HL-60 (cell line): ENCODE results near the gene YY1.

Source experiments
- POLR2AphosphoS5 ChIP-seq: IDR thresholded peaks from 2 replicates; pipeline ENCODE4 v1.6.1; 2012; ENCODE audit warnings: low read depth
- SPI1 ChIP-seq: IDR thresholded peaks from 2 replicates; pipeline ENCODE4 v1.6.1; 2012; ENCODE audit warnings: low read depth, mild to moderate bottlenecking, borderline replicate concordance
- TF ChIP-seq, protein P1 (sequence below): IDR thresholded peaks from one replicate; pipeline ENCODE4 v1.5.1; 2011; ENCODE audit warnings: low read length, control low read depth, inconsistent platforms; ENCODE audit not compliant: insufficient read depth

- no peak for TF ChIP-seq POLR2AphosphoS5
- TF ChIP-seq, protein P1, sequence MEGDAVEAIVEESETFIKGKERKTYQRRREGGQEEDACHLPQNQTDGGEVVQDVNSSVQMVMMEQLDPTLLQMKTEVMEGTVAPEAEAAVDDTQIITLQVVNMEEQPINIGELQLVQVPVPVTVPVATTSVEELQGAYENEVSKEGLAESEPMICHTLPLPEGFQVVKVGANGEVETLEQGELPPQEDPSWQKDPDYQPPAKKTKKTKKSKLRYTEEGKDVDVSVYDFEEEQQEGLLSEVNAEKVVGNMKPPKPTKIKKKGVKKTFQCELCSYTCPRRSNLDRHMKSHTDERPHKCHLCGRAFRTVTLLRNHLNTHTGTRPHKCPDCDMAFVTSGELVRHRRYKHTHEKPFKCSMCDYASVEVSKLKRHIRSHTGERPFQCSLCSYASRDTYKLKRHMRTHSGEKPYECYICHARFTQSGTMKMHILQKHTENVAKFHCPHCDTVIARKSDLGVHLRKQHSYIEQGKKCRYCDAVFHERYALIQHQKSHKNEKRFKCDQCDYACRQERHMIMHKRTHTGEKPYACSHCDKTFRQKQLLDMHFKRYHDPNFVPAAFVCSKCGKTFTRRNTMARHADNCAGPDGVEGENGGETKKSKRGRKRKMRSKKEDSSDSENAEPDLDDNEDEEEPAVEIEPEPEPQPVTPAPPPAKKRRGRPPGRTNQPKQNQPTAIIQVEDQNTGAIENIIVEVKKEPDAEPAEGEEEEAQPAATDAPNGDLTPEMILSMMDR = no peak
- TF ChIP-seq SPI1 = no peak
Measured at GRCh38 chr14:100190126-100190525, 48.8 kb upstream of the YY1 start.
